ENCODE results near the gene CACNA2D3. TPM values are rescaled to one million over a fixed set of nuclear protein-coding genes. Genes with fewer than 3 reads are reported as not detected.
"Not testable (repeated sequence)": the region's sequence is repeated elsewhere in the genome, so short reads cannot be mapped to it uniquely, and the experiment has no call there.

Gene CACNA2D3
- total RNA-seq, 4 donors from 2014 or later = 0.30 to 9.6 (median 3.9) TPM

DNA sequence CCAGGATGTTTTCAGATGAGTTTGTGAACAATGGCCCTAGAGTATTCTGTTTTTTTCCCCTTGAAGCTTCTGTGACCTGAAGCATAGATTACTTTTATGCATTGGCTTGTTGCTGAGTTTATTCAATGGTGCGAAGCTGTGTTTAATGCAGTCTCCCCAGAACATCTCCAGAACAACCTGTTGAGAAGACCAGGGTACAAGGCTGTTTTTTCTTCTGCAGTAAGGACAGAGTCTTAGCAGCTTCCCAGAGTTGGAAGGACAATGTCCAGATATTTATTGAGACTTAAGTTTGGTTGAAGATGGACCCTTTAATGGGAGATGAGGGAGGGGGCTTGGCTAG, 509.9 kb downstream of the CACNA2D3 start:
- H3K27ac ChIP-seq = no peak overlapping the region
- H3K27me3 ChIP-seq = no peaks in the 10 kb centered on the region
- WGBS, 2 donors = 73 to 79% methylated on average over 1 of the region's 1 CpG
- no peaks in the 10 kb centered on the region for H3K9me3 ChIP-seq
- no peaks in the 10 kb centered on the region for H3K36me3 ChIP-seq
- TF ChIP-seq CTCF (IDR thresholded peaks at IDR 0.05) (no peak), POLR2A (IDR thresholded peaks at IDR 0.05) (no peak), EP300 (IDR thresholded peaks at IDR 0.05) (no peak)
- no peak overlapping the region for H3K4me3 ChIP-seq
- no peak for DNase-seq (ENCODE audit: low spot score in 2 of 2)
- peaks cover 0 to 3% (median 0%) of the 10 kb centered on the region in 4 donors for H3K4me1 ChIP-seq

DNA sequence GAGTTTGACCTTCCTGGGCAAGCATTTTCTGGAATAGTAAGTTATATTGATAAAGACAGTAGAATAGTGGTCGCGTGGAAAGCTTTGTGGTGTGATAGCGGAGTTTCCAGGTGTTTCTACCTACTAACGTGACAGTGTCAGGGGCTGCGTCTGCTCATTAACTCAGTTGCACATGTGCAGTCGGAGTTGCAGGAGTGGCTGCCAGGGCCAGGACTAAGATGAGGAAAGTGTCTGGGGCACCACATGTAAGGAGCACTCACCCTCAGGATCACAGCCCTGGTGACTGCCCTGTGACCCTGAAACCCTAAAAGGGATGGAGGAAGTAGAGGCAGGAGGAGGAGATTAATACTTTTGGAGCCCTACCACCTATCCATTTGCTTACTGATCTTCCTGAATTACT, 510.5 kb downstream of the CACNA2D3 start:
- TF ChIP-seq POLR2A (IDR thresholded peaks at IDR 0.05) (no peak), EP300 (IDR thresholded peaks at IDR 0.05) (no peak), CTCF (IDR thresholded peaks at IDR 0.05) (no peak)

GRCh38 chr3:54633444-54634121, 511.2 kb downstream of the CACNA2D3 start:
- TF ChIP-seq POLR2A (IDR thresholded peaks at IDR 0.05) (no peak), EP300 (IDR thresholded peaks at IDR 0.05) (no peak), CTCF (IDR thresholded peaks at IDR 0.05) (no peak)
- peaks cover 0 to 3% (median 0%) of the 10 kb centered on the region in 4 donors for H3K4me1 ChIP-seq
- H3K27me3 ChIP-seq = no peaks in the 10 kb centered on the region
- H3K36me3 ChIP-seq = no peaks in the 10 kb centered on the region
- 81 to 86% methylated on average over 10 of the region's 10 CpGs for WGBS, 2 donors
- no peak overlapping the region for H3K4me3 ChIP-seq
- no peaks in the 10 kb centered on the region for H3K9me3 ChIP-seq
- no peak overlapping the region for H3K27ac ChIP-seq
- no peak for DNase-seq (ENCODE audit: low spot score in 2 of 2)

More for the DNA sequence above, 510.5 kb downstream of the CACNA2D3 start:
- Histone ChIP-seq H3K36me3 (no peaks in the 10 kb centered on the region), H3K27me3 (no peaks in the 10 kb centered on the region), H3K9me3 (no peaks in the 10 kb centered on the region), H3K4me1 (peaks cover 0 to 3% (median 0%) of the 10 kb centered on the region in 4 donors), H3K27ac (no peak overlapping the region), H3K4me3 (no peak overlapping the region)
- DNase-seq (ENCODE audit: low spot score in 2 of 2) = no peak
- 94 to 96% methylated on average over 6 of the region's 6 CpGs for WGBS, 2 donors

GRCh38 chr3:54634122-54634469, 511.7 kb downstream of the CACNA2D3 start:
- H3K27ac ChIP-seq = no peak overlapping the region
- DNase-seq (ENCODE audit: low spot score in 2 of 2) = no peak
- peaks cover 0 to 3% (median 0%) of the 10 kb centered on the region in 4 donors for H3K4me1 ChIP-seq
- H3K9me3 ChIP-seq = no peaks in the 10 kb centered on the region
- 74 to 81% methylated on average over 3 of the region's 3 CpGs for WGBS, 2 donors
- H3K27me3 ChIP-seq = no peaks in the 10 kb centered on the region
- H3K4me3 ChIP-seq = no peak overlapping the region
- TF ChIP-seq CTCF (IDR thresholded peaks at IDR 0.05) (no peak), EP300 (IDR thresholded peaks at IDR 0.05) (no peak), POLR2A (IDR thresholded peaks at IDR 0.05) (no peak)
- H3K36me3 ChIP-seq = no peaks in the 10 kb centered on the region

DNA sequence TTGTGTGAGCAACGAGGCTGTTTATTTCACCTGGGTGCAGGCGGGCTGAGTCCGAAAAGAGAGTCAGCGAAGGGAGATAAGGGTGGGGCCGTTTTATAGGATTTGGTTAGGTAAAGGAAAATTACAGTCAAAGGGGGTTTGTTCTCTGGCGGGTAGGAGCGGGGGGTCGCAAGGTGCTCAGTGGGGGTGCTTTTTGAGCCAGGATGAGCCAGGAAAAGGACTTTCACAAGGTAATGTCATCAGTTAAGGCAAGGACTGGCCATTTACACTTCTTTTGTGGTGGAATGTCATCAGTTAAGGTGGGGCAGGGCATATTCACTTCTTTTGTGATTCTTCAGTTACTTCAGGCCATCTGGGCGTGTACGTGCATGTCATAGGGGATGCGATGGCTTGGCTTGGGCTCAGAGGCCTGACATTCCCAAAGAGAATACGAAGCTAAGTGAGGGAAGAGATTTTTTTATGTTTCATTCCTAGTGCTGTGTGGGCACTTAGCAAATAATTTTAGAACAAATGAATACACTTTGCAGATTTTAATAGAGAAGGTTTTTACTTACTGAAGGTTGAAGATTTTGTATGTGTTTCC, 517.5 kb downstream of the CACNA2D3 start:
- DNase-seq (ENCODE audit: low spot score in 2 of 2); H3K9me3 ChIP-seq; H3K4me1 ChIP-seq; H3K36me3 ChIP-seq; H3K27me3 ChIP-seq; H3K27ac ChIP-seq; H3K4me3 ChIP-seq: not testable (repeated sequence)
- 41 to 47% methylated on average over 12 of the region's 12 CpGs for WGBS, 2 donors

Data from tibial nerve (tissue), 4 donors.